ENCODE data around the gene HMCN2. TPM values are rescaled to one million over a fixed set of nuclear protein-coding genes. Genes with fewer than 3 reads are reported as not detected.

The HMCN2 gene
- total and polyA plus RNA-seq, 2 donors (not counting 3 experiments of a cell fraction or from before 2014, with no cell fraction given): 0.04 to 0.24 TPM

DNA sequence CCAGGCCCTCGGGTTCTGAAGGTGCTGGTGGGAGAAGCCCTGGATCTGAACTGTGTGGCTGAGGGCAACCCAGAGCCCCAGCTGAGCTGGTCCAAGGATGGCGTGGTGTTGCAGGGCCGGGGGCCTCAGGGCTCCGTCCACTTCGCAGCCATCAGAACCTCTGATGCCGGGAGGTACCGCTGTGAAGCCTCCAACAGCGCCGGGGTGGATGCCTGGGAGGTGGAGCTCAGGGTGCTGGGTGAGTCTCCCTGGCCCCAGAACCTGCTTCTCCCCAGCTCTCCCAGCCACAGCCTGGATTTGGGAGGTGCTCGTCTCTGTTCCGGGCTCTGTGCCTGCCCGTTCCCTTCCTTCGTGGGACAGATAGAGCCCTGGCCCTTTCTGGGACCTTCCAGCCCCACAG is 75.6 kb downstream of the HMCN2 start:
- no peaks in the 10 kb centered on the region for H3K9me3 ChIP-seq (replicated peaks; ENCODE audit: control insufficient read depth, insufficient read depth, low read length)
- TF ChIP-seq, protein P1, sequence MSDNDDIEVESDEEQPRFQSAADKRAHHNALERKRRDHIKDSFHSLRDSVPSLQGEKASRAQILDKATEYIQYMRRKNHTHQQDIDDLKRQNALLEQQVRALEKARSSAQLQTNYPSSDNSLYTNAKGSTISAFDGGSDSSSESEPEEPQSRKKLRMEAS (IDR thresholded peaks at IDR 0.05; ENCODE audit: insufficient read depth, insufficient read length): no peak
- TF ChIP-seq POLR2A (IDR thresholded peaks at IDR 0.05; ENCODE audit: low read depth, low read length) (no peak), JUN (IDR thresholded peaks at IDR 0.05; ENCODE audit: borderline replicate concordance, insufficient read depth, insufficient read length, low read depth) (no peak)
- H3K27ac ChIP-seq (ENCODE audit: insufficient read depth, low read depth, low read length): no peak overlapping the region
- no peaks in the 10 kb centered on the region for H3K9me1 ChIP-seq (replicated peaks; ENCODE audit: control insufficient read depth, extremely low read depth, insufficient read depth, low read length)
- no peak overlapping the region for H2AFZ ChIP-seq (ENCODE audit: low read depth, low read length)
- H3K4me2 ChIP-seq (ENCODE audit: insufficient read depth, low read length): no peak overlapping the region
- no peak for FAIRE-seq
- no peaks in the 10 kb centered on the region for H3K79me2 ChIP-seq (ENCODE audit: control insufficient read depth, insufficient read depth, low read length)
- POLR2A ChIA-PET: no interaction called here
- no peak overlapping the region for H3K4me3 ChIP-seq (replicated peaks in 1 of 3; ENCODE audit: insufficient read depth in 1 of 3, low read depth in 1 of 3, low read length in 3 of 3)
- H4K20me1 ChIP-seq (replicated peaks; ENCODE audit: control insufficient read depth, extremely low read depth, insufficient read depth, low read length): no peaks in the 10 kb centered on the region
- no peak overlapping the region for H3K9ac ChIP-seq (replicated peaks; ENCODE audit: extremely low read depth, insufficient read depth, low read length)
- H3K27me3 ChIP-seq (ENCODE audit: control insufficient read depth in 2 of 2, insufficient read depth in 2 of 2, low read length in 2 of 2): no peaks in the 10 kb centered on the region
- no TSS peak for BruUV-seq (replicated peaks)
- no peaks in the 10 kb centered on the region for H3K36me3 ChIP-seq (ENCODE audit: control insufficient read depth in 2 of 2, extremely low read depth in 1 of 2, insufficient read depth in 2 of 2, low read length in 2 of 2)
- CTCF ChIA-PET: interaction anchor here (0.9 to 3.5 kb wide), 5 partner anchors 14 to 234 kb away, joined by 3 to 21 read pairs (median 3); no protein-coding TSS in a partner anchor
- dilution Hi-C loops (cut with MboI; ENCODE audit: extremely low pct_ligation_motif_present, low sequenced_read_pairs) (no loop called here), intact Hi-C loops (cut with micrococcal nuclease) (no loop called here)
- no peak for DNase-seq (ENCODE audit: low read depth, low spot score)
- no peaks in the 10 kb centered on the region for H3K4me1 ChIP-seq (ENCODE audit: control insufficient read depth, extremely low read depth, insufficient read depth, low read length)

DNA sequence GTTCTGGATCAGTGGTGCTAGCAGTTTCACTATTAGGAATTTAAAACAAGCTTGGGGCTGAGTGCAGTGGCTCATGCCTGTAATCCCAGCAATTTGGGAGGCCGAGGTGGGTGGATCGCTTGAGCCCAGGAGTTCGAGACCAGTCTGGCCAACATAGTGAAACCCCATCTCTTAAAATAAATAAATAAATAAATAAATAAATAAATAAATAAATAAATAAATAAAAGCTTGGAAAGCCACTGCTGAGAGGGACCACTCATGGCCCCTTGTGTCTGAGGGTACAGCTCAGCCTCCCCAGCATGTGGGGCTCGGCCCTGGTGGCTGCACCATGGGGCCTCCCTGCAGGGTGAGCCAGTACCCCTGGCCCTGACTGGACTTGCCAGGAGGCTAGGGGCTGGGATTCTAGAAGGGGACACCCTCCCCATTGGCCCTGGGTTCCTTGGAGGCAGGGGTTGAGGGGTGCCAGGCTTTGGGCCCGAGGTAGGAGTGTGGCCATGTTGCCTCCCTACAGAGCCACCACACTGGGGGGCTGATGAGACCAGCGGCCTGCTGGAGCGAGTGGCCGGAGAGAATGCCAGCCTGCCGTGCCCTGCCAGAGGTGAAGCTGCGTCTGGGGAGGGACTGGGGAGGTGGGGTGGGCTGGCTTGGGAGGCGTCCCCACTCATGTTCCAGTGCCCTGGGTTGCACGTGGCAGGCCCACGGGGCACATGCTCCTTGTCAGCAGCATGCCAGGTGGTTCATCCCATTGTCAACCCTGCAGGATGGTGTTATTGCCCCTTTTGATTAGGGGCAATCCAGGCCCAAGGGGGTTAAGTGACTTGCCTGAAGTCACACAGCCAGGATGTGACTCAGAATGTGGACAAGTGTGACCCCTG is 76.5 kb downstream of the HMCN2 start:
- no peak for TF ChIP-seq POLR2AphosphoS5 (IDR thresholded peaks at IDR 0.05; ENCODE audit: insufficient read depth, low read depth, low read length)
- no peak for TF ChIP-seq FOS (IDR thresholded peaks at IDR 0.05; ENCODE audit: borderline replicate concordance, insufficient read depth, low read length)
- no peak for TF ChIP-seq JUN (IDR thresholded peaks at IDR 0.05; ENCODE audit: borderline replicate concordance, insufficient read depth, insufficient read length, low read depth)
- TF ChIP-seq POLR2A (IDR thresholded peaks at IDR 0.05; ENCODE audit: low read depth, low read length): no peak
- TF ChIP-seq MYC (IDR thresholded peaks at IDR 0.05; ENCODE audit: low read depth, low read length): no peak
- no peak for TF ChIP-seq GATA2 (IDR thresholded peaks at IDR 0.05; ENCODE audit: insufficient read depth, insufficient read length, low read depth, low read length)
- TF ChIP-seq EZH2 (IDR thresholded peaks at IDR 0.05; ENCODE audit: borderline replicate concordance, low read depth, low read length, severe bottlenecking): no peak
- TF ChIP-seq, protein P1 (IDR thresholded peaks at IDR 0.05; ENCODE audit: insufficient read depth, insufficient read length): no peak
- TF ChIP-seq, protein P2, sequence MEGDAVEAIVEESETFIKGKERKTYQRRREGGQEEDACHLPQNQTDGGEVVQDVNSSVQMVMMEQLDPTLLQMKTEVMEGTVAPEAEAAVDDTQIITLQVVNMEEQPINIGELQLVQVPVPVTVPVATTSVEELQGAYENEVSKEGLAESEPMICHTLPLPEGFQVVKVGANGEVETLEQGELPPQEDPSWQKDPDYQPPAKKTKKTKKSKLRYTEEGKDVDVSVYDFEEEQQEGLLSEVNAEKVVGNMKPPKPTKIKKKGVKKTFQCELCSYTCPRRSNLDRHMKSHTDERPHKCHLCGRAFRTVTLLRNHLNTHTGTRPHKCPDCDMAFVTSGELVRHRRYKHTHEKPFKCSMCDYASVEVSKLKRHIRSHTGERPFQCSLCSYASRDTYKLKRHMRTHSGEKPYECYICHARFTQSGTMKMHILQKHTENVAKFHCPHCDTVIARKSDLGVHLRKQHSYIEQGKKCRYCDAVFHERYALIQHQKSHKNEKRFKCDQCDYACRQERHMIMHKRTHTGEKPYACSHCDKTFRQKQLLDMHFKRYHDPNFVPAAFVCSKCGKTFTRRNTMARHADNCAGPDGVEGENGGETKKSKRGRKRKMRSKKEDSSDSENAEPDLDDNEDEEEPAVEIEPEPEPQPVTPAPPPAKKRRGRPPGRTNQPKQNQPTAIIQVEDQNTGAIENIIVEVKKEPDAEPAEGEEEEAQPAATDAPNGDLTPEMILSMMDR (IDR thresholded peaks at IDR 0.05; ENCODE audit: extremely low read depth in 1 of 2, insufficient read depth in 1 of 2, low read depth in 1 of 2, low read length in 2 of 2): no peak
- intact Hi-C loops (cut with micrococcal nuclease): loop anchor here (2.0 kb wide), 2 partner anchors 77 to 99 kb away; partner anchors contain the start of gene HMCN2
- FAIRE-seq: no peak
- Histone ChIP-seq H2AFZ (ENCODE audit: low read depth, low read length) (no peak overlapping the region), H4K20me1 (replicated peaks; ENCODE audit: control insufficient read depth, extremely low read depth, insufficient read depth, low read length) (no peaks in the 10 kb centered on the region), H3K79me2 (ENCODE audit: control insufficient read depth, insufficient read depth, low read length) (no peaks in the 10 kb centered on the region), H3K27ac (ENCODE audit: insufficient read depth, low read depth, low read length) (no peak overlapping the region), H3K9ac (replicated peaks; ENCODE audit: extremely low read depth, insufficient read depth, low read length) (no peak overlapping the region), H3K4me1 (ENCODE audit: control insufficient read depth, extremely low read depth, insufficient read depth, low read length) (no peaks in the 10 kb centered on the region), H3K36me3 (ENCODE audit: control insufficient read depth in 2 of 2, extremely low read depth in 1 of 2, insufficient read depth in 2 of 2, low read length in 2 of 2) (no peaks in the 10 kb centered on the region), H3K4me2 (ENCODE audit: insufficient read depth, low read length) (no peak overlapping the region), H3K9me3 (replicated peaks; ENCODE audit: control insufficient read depth, insufficient read depth, low read length) (no peaks in the 10 kb centered on the region), H3K27me3 (ENCODE audit: control insufficient read depth in 2 of 2, insufficient read depth in 2 of 2, low read length in 2 of 2) (no peaks in the 10 kb centered on the region), H3K4me3 (replicated peaks in 1 of 3; ENCODE audit: insufficient read depth in 1 of 3, low read depth in 1 of 3, low read length in 3 of 3) (no peak overlapping the region), H3K9me1 (replicated peaks; ENCODE audit: control insufficient read depth, extremely low read depth, insufficient read depth, low read length) (no peaks in the 10 kb centered on the region)
- no TSS peak for BruUV-seq (replicated peaks)
- dilution Hi-C loops (cut with MboI; ENCODE audit: extremely low pct_ligation_motif_present, low sequenced_read_pairs): no loop called here
- no peak for DNase-seq (ENCODE audit: low read depth, low spot score)
- ChIA-PET POLR2A (no interaction called here), CTCF (interaction anchor here (0.7 to 3.5 kb wide), 11 partner anchors 11 to 235 kb away, joined by 3 to 21 read pairs (median 4); partner anchors contain the start of gene HMCN2)
